OCI-LY1 (cell line): ENCODE data around the gene KCNJ15.

Source experiments
- CTCF ChIP-seq: fragments of 200-600 bp; sonication (generic), shearing (Covaris generic); IDR thresholded peaks from 2 replicates; pipeline ENCODE4 v1.5.1; 2017; ENCODE audit warnings: mild to moderate bottlenecking, antibody characterized with exemption, low read length, moderate library complexity, mixed read lengths
- EZH2 ChIP-seq: fragments of 200-600 bp; sonication (generic), shearing (Covaris generic); IDR thresholded peaks from 2 replicates; pipeline ENCODE4 v1.8.0; 2017; ENCODE audit warnings: borderline replicate concordance, mixed run types, mild to moderate bottlenecking, antibody characterized with exemption, low read length, moderate library complexity, mixed read lengths

GRCh38 chr21:38240129-38240528 lies 16.7 kb upstream of the KCNJ15 start:
- TF ChIP-seq CTCF, result no peak
- no peak for TF ChIP-seq EZH2
